Suppressor macrophage treated with lipopolysaccharide for 1 hour (primary cell): ENCODE results near the gene FA2H.
"Not testable (repeated sequence)": the region's sequence is repeated elsewhere in the genome, so short reads cannot be mapped to it uniquely, and the experiment has no call there.

ENCODE experiments used
- DNase-seq, 3 donors: peaks; one replicate each; pipeline ENCODE4 v3.0.0-alpha.2; 2020 to 2022

FA2H gene

DNA sequence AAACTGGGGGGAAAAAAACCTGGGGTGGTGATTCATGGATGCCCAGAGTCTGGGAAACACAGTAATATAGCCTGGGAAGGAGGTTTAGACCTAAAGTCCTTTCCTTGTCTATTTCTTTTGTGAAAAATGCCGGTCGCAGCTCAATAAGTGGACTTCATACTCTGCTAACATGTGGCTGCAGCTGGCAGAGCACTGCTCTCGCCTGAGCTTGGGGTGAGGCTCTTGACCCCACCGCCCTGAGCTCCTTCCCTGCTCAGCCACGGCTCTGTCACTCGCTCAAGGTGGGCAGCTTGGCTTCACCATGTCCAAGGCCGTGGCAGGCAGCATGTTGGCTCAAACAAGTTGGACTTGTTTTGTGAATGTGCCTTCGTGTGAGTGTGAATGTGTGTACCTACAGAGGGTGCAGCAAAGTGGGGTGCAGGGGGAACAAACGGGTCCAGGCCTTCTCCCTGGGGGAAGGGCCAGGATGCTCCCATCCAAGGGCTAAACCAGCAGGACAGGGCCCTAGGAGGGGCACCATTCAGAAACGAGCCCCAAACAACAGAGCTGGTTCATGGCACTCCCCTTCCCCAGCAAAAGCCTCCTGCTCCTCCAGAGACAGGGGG lies 4.9 kb downstream of the FA2H start:
- no peak for DNase-seq

DNA sequence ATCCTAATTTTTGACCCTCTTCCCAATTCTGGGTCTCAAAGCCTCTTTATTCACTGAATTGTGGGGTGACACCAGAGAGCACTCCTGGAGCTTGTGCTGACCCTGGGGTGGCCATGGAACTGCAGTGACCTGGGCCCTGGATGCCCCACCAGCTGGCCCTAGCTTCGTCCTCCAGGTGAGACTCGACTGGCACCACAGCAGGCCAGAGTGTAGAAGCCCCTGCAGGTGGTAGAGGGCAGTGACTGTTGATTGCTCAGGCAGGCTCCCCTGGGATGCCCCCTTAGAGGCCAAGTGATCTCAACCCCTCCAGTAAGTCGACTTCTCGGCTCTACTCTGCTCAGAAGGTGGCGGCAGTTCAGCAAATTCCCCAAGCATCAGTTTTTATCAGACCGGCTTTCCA lies 6.4 kb downstream of the FA2H start:
- no peak for DNase-seq

DNA sequence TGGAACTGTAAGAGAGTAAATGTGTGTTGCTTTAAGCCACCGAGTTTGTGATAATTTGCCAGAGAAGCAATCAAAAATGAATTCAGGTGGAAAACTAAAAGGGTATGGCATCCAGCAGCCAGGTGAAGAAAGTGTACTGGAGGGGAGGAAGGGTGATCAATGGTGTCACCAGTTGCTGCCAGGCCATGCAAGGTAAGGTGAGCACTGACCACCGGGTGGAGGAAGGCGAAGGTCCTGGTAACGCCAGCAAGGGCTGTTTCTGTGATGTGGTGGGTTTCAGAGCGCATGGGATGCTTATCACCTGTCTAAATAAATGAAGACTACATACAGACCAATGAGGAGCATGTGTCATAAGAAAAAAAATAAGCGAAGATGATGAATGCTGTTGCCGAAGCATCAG lies 6.9 kb downstream of the FA2H start:
- no peak for DNase-seq

DNA sequence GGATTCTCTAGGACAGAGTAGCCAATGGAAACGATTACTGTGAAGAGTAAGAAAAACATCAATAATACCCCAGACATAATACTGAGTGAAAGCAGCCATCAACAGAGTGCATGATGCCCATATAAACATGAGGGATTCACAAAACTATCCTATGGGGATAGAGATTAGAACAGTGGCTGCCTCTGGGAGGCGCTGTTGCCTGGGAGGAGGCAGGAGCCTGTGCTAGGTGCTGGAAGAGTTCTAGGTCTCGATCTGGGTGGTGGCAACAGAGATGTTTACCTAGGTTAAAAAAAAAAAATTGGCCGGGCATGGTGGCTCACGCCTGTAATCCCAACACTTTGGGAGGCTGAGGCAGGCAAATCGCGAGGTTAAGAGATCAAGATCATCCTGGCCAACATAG lies 7.9 kb downstream of the FA2H start:
- DNase-seq = no peak

DNA sequence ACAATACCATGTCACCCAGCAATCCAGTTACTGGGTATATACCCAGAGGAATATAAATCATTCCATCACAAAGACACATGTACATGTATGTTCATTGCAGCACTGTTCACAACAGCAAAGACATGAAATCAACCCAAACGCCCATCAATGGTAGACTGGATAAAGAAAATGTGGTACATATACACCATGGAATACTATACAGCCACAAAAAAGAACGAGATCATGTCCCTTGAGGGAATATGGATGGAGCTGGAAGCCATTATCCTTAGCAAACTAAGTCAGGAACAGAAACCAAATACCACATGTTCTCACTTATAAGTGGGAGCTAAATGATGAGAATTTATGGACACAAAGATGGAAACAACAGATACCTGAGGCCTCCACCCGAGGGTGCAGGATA lies 10.4 kb downstream of the FA2H start:
- DNase-seq = not testable (repeated sequence)

DNA sequence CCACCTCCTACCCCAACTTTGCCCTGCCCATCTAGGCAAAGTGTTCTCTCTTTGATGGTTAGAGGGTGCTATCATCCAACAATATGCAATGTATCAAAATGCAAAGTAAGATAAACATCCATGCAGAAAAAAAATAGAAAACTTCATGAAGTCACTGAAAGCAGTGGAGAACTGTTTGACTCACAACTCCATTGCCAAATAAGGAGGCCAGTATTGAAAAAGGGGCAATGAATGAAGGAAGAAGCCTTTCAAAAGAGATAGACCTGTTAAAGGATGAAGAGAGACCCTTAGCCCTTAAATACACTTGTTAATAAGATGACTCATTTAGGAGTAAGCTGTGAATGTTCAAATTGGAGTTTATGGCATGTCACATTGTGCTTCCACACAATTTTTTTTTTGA lies 13.0 kb downstream of the FA2H start:
- DNase-seq = no peak

DNA sequence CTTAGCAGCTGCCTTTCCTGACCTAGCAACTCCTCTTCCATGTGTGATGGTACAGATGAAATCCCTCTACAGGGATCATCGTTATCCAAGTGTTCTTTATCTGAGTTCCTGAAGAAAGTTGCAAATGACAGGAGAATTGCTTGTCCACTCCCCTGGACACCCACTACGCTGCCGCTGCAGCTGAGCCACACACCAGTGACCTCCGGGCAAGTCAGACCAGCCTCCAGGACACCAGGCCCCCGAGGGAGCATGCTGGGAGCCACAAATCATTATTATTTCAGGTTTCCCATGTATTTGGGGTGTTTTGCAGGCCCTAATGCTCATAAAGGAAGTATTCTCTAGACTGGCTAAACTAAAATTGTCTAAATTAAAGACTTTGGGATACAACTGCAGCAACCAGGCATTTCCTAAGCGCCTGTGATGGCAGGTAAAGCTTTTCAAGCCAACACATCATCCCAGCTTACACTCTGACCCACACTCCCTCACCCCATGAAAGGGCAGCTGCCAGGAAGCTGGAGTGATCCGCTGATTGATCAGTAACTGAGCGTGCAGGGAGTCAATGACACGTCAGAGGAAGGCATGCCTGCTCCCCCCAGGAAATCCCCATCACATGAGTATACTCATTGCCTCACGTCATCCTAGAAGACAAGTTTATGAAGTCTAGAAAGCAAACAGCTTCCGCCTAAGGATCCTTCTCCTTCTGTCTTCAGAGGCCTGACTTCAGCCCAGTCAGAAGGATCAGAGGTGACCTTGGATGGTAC lies 14.4 kb downstream of the FA2H start:
- DNase-seq = peak; percentile 60 to 72 (median 66)

DNA sequence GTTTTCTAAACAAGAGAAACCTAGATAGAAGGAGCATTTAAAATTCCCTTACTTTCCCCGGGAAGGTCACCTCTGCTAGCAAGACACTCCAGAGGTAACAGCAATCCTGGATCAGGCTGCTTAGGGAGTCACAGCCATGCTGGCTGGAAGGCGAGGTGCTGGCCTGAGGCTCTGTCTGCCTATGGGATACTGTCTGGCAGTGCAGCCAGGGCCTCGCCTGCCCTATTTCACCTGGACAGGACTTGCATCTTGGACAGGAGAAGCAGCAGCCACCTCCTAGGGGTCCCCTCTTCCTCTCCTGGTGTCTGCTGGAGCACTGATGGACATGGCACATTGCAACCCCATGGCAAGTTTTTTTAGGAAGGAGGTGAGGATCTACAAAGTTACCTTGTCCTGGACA lies 15.1 kb downstream of the FA2H start:
- no peak for DNase-seq

DNA sequence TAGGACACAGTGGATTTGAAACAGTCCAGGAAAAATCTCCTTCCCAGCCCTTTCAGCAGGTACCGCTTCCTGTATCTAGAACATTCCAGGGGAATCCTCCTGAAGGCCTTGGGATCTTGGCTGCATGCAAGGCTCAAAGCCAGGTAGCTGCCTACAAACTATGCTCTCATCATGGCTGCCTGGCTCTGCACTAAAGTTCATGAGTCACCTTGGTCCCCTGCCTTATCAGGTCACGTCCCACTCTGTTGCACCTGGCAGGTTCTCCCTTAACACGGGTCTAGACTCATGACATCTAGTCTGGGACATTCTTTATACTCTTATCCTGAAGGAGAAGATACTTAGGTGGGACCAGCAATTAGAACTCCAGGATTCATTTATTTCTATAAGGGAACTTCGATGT lies 15.8 kb downstream of the FA2H start:
- DNase-seq = no peak

DNA sequence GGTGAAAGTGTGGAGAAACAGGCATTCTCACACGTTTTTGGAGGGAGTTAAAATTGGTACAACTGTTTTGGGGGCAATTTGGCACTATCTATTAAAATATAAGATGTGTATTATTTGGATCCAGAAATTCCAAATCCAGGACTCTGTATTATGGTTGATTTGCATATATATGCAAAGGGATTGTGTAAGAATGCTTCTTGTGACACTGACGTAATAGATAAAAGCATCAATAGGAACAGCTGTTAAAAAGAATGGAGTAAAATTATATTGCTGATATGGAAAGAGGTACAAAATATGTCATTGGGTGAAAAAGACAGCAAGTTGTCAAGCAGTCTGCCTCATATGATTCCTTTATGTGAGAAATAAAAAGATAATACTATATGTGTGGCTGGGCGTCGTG lies 17.3 kb downstream of the FA2H start:
- peak; percentile 26 to 49 (median 30) for DNase-seq

DNA sequence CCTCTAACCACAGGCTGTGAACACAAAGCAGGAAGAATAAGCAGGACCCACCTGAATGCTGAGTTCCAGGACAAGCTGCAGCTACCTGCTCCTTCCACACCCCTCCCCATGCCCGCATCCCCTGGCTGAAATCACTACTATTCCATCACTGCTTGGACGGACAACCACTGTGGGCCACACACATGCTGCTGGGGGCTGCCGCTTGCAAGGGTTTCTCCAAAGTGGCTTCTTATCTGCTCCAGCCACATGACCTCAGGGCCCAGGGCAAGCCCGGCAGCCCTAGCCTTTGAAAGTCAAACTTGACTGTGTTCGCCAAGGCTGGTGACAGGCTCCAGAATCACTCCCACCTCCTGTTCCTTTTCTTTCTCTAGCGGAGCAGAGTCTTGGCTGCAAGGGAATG lies 18.4 kb downstream of the FA2H start:
- no peak for DNase-seq

DNA sequence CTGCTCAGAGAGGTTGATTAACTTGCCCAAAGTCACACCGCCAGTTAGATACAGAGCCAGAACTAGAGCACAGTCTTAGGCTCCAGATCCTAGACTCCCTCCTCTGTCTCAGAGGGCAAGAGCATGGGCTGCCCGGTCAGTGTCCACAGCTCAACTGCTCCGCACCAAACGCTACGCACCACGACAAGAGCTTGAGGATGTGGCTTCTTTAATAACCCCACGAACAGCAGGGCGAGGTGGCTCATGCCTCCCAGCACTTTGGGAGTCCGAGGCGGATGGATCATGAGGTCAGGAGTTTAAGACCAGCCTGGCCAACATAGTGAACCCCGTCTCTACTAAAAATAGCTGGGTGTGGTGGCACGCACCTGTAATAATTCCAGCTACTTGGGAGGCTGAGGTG lies 21.4 kb downstream of the FA2H start:
- no peak for DNase-seq

DNA sequence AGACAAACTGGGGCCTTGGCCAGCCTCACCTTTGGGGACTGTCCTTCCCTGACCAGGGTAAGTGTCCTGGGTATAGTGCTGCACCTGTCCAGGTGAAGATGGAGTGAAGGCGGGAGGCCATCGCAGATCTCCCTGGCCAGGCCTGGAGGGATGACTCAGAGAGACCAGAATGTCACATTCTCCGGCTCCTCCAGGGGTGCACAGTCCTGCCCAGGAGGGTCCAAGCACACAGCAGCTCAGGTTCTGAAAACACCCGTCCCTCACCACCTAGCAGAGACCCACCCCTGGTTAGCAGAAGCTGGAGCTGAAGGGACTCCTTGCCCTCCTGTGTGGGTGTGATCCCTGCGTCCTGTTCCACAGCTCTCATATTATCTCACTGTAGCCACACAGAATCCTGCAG lies 21.9 kb downstream of the FA2H start:
- DNase-seq = no peak

DNA sequence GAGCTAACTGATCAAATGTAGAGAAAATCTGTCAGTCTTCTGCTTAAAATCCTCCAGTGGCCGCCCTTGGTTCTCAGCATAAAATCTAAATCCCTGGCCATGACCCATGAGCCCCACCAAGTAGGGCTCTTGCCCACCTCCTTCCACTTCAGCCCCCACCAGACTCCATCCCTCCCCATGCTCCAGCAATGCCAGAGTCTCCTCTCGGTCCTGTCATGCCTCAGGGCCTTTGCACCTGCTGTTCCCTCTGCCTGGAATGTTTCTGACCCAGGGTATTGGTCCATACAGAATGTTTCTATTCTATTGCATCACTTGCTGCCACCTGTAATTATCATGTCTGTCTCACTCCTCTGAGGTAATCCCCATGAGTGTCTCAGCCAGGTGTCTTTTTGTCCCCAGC lies 22.4 kb downstream of the FA2H start:
- DNase-seq = no peak

DNA sequence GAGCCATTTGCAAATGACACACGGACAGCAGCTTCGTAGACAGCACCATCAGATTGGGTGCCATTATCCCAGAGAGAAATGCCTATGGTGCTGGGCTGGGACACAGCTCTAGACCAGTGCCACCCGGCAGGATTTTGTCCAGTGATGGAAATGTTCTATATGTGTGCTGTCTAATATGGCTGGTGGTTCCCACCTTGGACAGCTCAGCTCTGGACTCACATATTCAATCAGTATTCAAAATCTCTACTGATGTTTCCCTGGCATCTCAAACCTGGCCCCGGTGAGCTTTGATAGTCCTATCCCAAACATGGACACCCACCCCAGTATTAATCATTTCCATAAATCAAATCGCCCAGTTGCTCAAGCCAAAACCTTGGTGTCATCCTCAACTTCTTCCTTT lies 23.0 kb downstream of the FA2H start:
- no peak for DNase-seq

DNA sequence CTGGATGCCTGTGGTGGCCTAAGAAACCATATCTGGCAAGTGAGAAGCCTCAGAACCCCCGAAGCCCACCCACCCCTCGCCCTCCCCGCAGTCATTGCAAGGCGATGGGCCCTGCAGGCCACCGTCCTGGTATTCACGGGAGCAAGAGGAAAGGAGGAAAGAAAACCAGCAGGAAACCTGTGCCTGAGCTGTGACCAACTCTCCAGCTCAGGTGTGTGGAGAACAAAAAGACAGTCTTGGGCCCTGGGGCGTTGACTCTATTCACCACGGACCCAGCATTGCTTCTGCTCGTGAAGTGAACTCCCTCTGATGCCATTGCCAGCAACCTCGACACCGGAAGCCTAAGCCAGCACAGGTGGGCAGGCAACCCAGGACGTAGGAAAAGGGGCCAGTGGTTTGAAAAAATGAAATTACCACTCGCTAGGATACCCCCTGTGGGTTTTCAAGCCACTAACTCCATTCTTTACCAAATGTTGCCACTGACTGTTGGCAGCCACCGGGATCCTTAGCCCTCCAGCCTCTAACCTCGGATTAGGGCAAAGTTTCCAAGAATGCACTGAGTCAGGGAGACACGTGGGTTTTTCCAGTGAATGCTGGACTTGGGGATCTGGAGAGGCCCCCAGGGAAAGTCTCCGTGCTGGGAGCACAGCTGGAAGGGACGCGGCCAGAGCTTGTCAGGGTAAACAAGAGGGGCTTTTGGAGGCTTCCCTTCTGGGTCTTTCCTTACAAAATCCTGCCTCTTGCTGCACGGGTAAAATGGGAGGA lies 25.1 kb downstream of the FA2H start:
- DNase-seq = no peak

DNA sequence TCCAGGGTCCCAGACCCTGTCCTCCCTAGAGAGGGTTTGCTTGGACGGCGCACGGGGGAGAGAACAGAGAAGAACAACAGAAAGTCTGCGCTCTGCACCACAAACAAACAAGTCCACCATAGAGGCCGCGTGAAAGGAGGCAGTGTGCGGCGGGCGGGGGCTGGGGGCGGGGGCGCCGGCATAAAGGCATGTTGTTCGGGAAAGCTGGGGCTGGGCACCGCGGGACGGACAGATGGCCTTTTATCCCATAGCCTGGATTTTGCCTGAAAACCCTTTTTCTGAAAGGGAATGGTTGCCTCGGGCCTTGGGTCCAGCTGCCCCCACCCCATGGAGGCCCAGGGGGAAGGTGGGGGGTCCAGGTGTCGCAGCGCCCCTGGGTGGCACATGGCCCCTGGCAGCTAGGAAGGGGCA lies 26.0 kb downstream of the FA2H start:
- no peak for DNase-seq

DNA sequence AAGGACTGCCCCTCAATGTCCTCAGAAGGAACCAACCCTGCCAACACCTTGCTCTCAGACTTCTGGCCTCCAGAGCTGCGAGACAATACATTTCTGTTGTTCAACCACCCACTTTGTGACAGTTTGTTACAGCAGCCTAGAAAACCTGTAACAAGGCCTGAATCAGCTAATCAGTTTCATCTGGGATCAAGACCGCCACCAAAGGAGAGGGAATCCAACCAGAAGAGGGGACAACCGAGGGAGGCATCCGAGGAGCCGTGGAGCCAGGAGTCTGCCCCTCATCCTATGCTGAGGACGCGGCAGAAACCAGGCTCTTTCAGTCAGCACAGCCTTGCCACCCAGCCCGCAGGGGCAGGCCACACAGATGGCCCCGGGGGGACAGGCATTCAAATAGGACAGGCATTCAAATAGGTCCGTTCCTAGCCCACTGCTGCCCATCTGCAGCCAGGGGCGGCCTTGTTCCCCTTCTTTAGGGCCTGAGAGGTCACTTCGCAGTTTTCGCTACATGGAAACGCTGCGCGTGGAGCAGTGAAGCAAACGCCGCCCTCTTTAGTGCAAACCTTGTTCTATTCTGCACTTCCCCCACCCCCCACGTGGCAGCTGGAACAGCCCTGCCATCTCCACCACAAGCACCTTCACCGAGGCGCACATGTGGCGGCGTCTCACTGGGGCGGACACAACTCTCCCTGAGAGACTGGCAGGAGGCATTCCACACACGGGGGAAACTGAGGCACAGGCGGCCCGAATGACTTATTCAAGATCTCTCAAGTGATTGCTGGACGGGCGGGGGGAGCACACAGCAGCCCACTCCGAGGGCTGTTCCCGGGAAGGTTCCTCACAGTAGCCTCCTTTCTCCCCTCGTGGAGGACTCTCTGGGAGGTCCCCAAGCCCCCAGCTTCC lies 26.7 kb downstream of the FA2H start:
- DNase-seq = no peak

DNA sequence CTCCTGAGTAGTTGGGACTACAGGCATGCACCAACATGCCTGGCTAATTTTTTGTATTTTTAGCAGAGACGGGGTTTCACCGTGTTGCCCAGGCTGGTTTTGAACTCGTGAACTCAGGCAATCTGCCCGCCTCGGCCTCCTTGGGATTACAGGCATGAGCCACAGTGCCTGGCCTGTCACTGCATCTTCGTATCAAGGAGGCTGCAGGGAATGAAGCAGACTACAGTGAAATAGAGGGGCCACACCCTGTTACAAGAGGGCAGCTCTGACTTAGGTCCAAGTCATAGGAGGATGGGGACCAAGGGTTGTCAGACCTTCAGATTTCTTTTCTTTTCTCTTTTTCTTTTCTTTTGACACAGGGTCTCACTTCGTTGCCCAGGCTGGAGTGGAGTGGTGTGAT lies 28.7 kb downstream of the FA2H start:
- no peak for DNase-seq

DNA sequence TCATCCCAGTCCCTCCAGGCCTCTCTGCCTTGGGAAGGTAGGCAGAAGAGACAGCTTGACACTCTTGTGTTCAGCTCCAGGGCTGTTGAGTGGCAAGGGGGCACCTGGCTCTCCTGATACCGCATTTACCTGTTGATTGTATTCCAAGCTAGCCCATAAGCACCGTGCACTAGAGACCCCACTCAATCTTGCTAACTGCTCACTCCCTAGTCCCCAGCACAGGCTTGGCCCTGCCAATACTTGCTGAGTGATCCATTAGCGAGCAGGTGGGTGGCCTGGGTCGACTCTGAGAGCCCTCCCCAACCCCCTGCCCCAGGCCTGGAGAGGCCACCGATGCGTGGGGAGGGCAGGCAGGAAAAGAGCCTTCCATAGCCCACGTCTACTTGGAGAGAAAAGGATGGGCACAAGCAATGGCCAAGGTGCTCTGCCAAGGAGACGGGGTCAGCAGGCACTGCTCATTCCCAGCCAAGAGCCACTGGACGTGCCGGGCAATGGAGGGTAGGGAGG lies 29.5 kb downstream of the FA2H start:
- no peak for DNase-seq

DNA sequence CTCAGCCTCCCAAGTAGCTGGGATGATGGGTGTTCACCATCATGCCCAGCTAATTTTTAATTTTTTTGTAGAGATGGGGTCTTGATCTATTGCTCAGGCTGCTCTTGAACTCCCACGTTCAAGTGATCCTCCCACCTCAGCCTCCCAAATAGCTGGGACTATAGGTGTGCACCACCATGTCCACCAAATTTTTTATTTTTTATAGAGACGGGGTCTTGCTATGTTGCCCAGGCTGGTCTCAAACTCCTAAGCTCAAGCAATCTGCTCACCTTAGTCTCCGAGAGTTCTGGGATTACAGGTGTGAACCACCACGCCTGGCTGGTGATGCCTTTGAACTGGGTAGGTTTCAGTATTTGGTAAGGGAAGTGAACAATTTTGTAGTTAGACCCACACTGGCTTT lies 30.1 kb downstream of the FA2H start:
- DNase-seq = no peak

DNA sequence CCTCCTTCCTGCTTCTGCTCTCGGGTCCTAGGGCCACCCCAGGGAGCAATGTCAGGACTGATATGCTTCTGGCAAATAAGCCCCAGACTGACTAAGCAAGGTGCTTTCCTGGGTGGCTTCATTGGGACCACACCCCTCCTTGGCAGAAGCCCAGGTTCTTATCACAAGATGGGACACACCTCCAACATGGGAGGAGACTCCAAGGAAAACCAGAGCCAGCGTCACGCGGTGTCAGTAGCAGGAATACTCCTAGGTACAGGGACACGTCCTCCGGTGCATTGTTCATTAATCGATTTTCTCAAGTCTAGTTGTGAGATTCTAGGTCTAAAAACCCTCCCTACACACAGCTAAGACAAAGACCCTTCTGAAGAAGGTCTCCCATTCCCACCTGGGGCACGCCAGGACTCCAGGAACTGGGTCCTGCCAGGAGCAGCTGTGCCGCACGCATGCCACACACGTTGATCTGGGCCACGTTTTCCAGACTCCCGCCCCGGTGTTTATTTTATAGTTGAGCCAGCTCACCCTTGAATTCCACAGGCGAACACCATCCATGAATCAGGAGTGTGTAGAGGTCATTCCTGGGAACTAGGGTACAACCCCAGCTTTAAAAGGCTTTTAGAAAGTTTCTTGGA lies 30.8 kb downstream of the FA2H start:
- peak in 2 of 3 donors; percentile 26 to 50 for DNase-seq
